Vagina (tissue), 2 donors: ENCODE data around the gene STX16.

Experiments
- POLR2A ChIP-seq, 2 donors: fragments of 450-650 bp; IDR thresholded peaks; one replicate each; pipeline ENCODE4 v1.6.1; 2017; ENCODE audit warnings: antibody characterized with exemption in 2 of 2, mild to moderate bottlenecking in 2 of 2, moderate library complexity in 2 of 2
- POLR2AphosphoS5 ChIP-seq, 2 donors: sonication (generic); formaldehyde crosslinking; IDR thresholded peaks; one replicate each; pipeline ENCODE4 v1.9.0; 2017; ENCODE audit warnings: antibody characterized with exemption in 2 of 2, mild to moderate bottlenecking in 2 of 2, low read depth in 1 of 2; ENCODE audit not compliant: insufficient read depth in 1 of 2
- TF ChIP-seq, protein P1 (sequence below), 3 experiments: fragments of 450-650 bp in 2 of 3; fragments of 200-600 bp in 1 of 3; sonication (generic) in 1 of 3; IDR thresholded peaks; one replicate each; pipeline ENCODE4 v1.5.1; 2017 to 2019; ENCODE audit warnings: antibody characterized with exemption in 3 of 3, mild to moderate bottlenecking in 2 of 3, moderate library complexity in 2 of 3

- TF ChIP-seq, protein P1, sequence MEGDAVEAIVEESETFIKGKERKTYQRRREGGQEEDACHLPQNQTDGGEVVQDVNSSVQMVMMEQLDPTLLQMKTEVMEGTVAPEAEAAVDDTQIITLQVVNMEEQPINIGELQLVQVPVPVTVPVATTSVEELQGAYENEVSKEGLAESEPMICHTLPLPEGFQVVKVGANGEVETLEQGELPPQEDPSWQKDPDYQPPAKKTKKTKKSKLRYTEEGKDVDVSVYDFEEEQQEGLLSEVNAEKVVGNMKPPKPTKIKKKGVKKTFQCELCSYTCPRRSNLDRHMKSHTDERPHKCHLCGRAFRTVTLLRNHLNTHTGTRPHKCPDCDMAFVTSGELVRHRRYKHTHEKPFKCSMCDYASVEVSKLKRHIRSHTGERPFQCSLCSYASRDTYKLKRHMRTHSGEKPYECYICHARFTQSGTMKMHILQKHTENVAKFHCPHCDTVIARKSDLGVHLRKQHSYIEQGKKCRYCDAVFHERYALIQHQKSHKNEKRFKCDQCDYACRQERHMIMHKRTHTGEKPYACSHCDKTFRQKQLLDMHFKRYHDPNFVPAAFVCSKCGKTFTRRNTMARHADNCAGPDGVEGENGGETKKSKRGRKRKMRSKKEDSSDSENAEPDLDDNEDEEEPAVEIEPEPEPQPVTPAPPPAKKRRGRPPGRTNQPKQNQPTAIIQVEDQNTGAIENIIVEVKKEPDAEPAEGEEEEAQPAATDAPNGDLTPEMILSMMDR (IDR thresholded peaks at IDR 0.05) = no peak
- TF ChIP-seq POLR2A (IDR thresholded peaks at IDR 0.05) (no peak), POLR2AphosphoS5 (IDR thresholded peaks at IDR 0.05; ENCODE audit: insufficient read depth in 1 of 2, low read depth in 1 of 2) (no peak)
Measured at GRCh38 chr20:58708246-58708931, 57.3 kb downstream of the STX16 start.
